ENCODE results near the gene FAM222A. TPM values are rescaled to one million over a fixed set of nuclear protein-coding genes. Genes with fewer than 3 reads are reported as not detected.

The FAM222A gene
- total RNA-seq, 1 experiment from 2014 or later: 12.8 TPM

- POLR2A ChIA-PET: no interaction called here
- Histone ChIP-seq H3K27ac (ENCODE audit: low read length) (no peak overlapping the region), H3K27me3 (ENCODE audit: control insufficient read depth, insufficient read depth, low read length) (no peaks in the 10 kb centered on the region), H3K4me3 (ENCODE audit: low read depth in 2 of 2, low read length in 2 of 2) (no peak overlapping the region), H3K36me3 (ENCODE audit: control insufficient read depth, insufficient read depth, low read length) (no peaks in the 10 kb centered on the region), H3K4me1 (ENCODE audit: control insufficient read depth, insufficient read depth, low read length) (no peaks in the 10 kb centered on the region), H3K9me3 (ENCODE audit: control insufficient read depth, insufficient read depth, low read depth, low read length) (no peaks in the 10 kb centered on the region)
- in situ Hi-C loops (cut with HindIII; ENCODE audit: low pct_unique_long_range_greater_than_20kb, low sequenced_read_pairs): no loop called here
- ATAC-seq (no peak), DNase-seq (ENCODE audit: low read depth, low spot score) (no peak)
- CTCF ChIA-PET: no interaction called here
- intact Hi-C loops (cut with micrococcal nuclease; ENCODE audit: unreplicated experiment): no loop called here
- no TSS peak for BruUV-seq (replicated peaks)
- TF ChIP-seq CTCF (IDR thresholded peaks at IDR 0.05) (no peak), POLR2AphosphoS5 (IDR thresholded peaks at IDR 0.05; ENCODE audit: low read depth, low read length) (no peak), TCF7L2 (IDR thresholded peaks at IDR 0.05; ENCODE audit: low read depth, low read length) (no peak), SIN3A (IDR thresholded peaks at IDR 0.05; ENCODE audit: borderline replicate concordance, insufficient read depth, low read depth, low read length) (no peak), REST (IDR thresholded peaks at IDR 0.05; ENCODE audit: insufficient read depth in 1 of 2, low read depth in 2 of 2, low read length in 1 of 2) (no peak)
These were observed 11.9 kb downstream of the FAM222A start for GRCh38 chr12:109725321-109726105.

- Histone ChIP-seq H3K4me1 (ENCODE audit: control insufficient read depth, insufficient read depth, low read length) (no peaks in the 10 kb centered on the region), H3K27me3 (ENCODE audit: control insufficient read depth, insufficient read depth, low read length) (no peaks in the 10 kb centered on the region), H3K27ac (ENCODE audit: low read length) (no peak overlapping the region), H3K36me3 (ENCODE audit: control insufficient read depth, insufficient read depth, low read length) (no peaks in the 10 kb centered on the region), H3K9me3 (ENCODE audit: control insufficient read depth, insufficient read depth, low read depth, low read length) (no peaks in the 10 kb centered on the region), H3K4me3 (ENCODE audit: low read depth in 2 of 2, low read length in 2 of 2) (no peak overlapping the region)
- POLR2A ChIA-PET: no interaction called here
- intact Hi-C loops (cut with micrococcal nuclease; ENCODE audit: unreplicated experiment): no loop called here
- in situ Hi-C loops (cut with HindIII; ENCODE audit: low pct_unique_long_range_greater_than_20kb, low sequenced_read_pairs): no loop called here
- CTCF ChIA-PET: no interaction called here
- ATAC-seq (no peak), DNase-seq (ENCODE audit: low read depth, low spot score) (no peak)
- no TSS peak for BruUV-seq (replicated peaks)
- TF ChIP-seq CTCF (IDR thresholded peaks at IDR 0.05): no peak
- TF ChIP-seq POLR2AphosphoS5 (IDR thresholded peaks at IDR 0.05; ENCODE audit: low read depth, low read length): no peak
- TF ChIP-seq TCF7L2 (IDR thresholded peaks at IDR 0.05; ENCODE audit: low read depth, low read length): no peak
- no peak for TF ChIP-seq REST (IDR thresholded peaks at IDR 0.05; ENCODE audit: insufficient read depth in 1 of 2, low read depth in 2 of 2, low read length in 1 of 2)
These were observed 12.5 kb downstream of the FAM222A start for GRCh38 chr12:109726106-109726497.
